HEK293T (cell line): ENCODE results near the gene TDP1.

ENCODE experiments used
- CTCF ChIA-PET: fragments of 350-600 bp; formaldehyde crosslinking; extraction: SDS; loops from one replicate; lab custom pipeline; 2021; ENCODE audit warnings: antibody characterized with exemption, inconsistent platforms; lab: Yijun Ruan, JAX
- POLR2A ChIA-PET: fragments of 350-600 bp; formaldehyde crosslinking; extraction: SDS; loops from one replicate; lab custom pipeline; 2020; ENCODE audit warnings: antibody characterized with exemption, inconsistent platforms; lab: Yijun Ruan, JAX
- DNase-seq: peaks from one replicate; pipeline ENCODE4 v3.0.0; 2012; ENCODE audit warnings: mixed read lengths; ENCODE audit errors: extremely low spot score
- ARNT ChIP-seq: fragments of 450-650 bp; IDR thresholded peaks from 2 replicates; pipeline ENCODE4 v1.6.1; 2017; ENCODE audit warnings: mild to moderate bottlenecking
- BHLHE40 ChIP-seq: fragments of 450-650 bp; IDR thresholded peaks from 2 replicates; pipeline ENCODE4 v1.6.1; 2016; ENCODE audit warnings: mild to moderate bottlenecking, moderate library complexity, borderline replicate concordance
- CTBP1 ChIP-seq: fragments of 450-650 bp; IDR thresholded peaks from 2 replicates; pipeline ENCODE4 v1.6.1; 2016; ENCODE audit warnings: borderline replicate concordance
- ELF4 ChIP-seq: fragments of 450-650 bp; IDR thresholded peaks from 2 replicates; pipeline ENCODE4 v1.6.1; 2017; ENCODE audit warnings: antibody characterized with exemption
- FOXA1 ChIP-seq: fragments of 450-650 bp; IDR thresholded peaks from 2 replicates; pipeline ENCODE4 v1.6.1; 2016; ENCODE audit warnings: mild to moderate bottlenecking
- FOXK2 ChIP-seq: fragments of 450-650 bp; IDR thresholded peaks from 2 replicates; pipeline ENCODE4 v1.6.1; 2016; ENCODE audit warnings: mild to moderate bottlenecking
- FOXM1 ChIP-seq: fragments of 450-650 bp; IDR thresholded peaks from 2 replicates; pipeline ENCODE4 v1.6.1; 2017; ENCODE audit warnings: mild to moderate bottlenecking, borderline replicate concordance
- HDGF ChIP-seq: fragments of 450-650 bp; IDR thresholded peaks from 2 replicates; pipeline ENCODE4 v1.6.1; 2017; ENCODE audit warnings: antibody characterized with exemption, borderline replicate concordance
- L3MBTL2 ChIP-seq: fragments of 450-650 bp; conservative IDR thresholded peaks from 2 replicates; pipeline ENCODE4 v1.6.1; 2016; ENCODE audit warnings: mild to moderate bottlenecking
- LEF1 ChIP-seq: fragments of 450-650 bp; IDR thresholded peaks from 2 replicates; pipeline ENCODE4 v1.6.1; 2017; ENCODE audit warnings: mild to moderate bottlenecking, borderline replicate concordance
- NFRKB ChIP-seq: fragments of 450-650 bp; IDR thresholded peaks from 2 replicates; pipeline ENCODE4 v1.6.1; 2016; ENCODE audit warnings: mild to moderate bottlenecking, moderate library complexity
- SP1 ChIP-seq: fragments of 450-650 bp; IDR thresholded peaks from 2 replicates; pipeline ENCODE4 v1.6.1; 2017
- SUZ12 ChIP-seq: fragments of 450-650 bp; IDR thresholded peaks from 2 replicates; pipeline ENCODE4 v1.6.1; 2016; ENCODE audit warnings: mild to moderate bottlenecking
- TARDBP ChIP-seq: fragments of 450-650 bp; IDR thresholded peaks from 2 replicates; pipeline ENCODE4 v1.6.1; 2016
- ZNF384 ChIP-seq: fragments of 450-650 bp; IDR thresholded peaks from 2 replicates; pipeline ENCODE4 v1.6.1; 2016

Gene TDP1

DNA sequence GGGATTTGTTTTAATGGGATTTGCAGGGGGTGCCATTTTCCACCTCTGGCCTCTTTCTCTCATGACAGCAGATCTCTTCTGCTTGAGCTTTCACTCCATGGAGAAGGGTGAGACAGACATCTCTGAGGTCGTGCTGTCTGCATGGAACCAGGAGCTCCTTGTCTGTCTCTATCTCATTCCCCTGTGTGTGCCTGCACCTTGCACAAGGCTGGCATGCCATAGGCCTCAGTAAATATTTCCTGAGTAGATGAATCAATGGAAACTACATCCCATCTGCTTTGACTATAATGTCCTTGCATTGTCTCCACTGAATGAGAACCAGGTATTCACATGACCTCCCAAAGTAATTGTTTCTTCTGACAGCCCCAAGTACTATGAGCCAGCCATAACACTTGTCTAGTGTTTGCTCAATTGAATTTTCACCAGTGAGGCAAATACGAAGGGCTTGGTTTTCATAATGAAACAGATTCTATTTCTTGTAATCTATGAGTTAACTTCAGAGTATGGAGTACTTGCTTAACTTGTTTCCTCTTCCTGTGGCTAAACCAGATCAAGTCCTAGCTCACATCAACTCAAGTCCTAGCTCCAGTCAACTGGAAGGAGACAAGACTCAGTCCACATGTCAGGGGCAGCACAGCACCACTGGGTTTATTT, 138.3 kb downstream of the TDP1 start:
- DNase-seq, result no peak
- POLR2A ChIA-PET, result no interaction called here
- CTCF ChIA-PET, result no interaction called here
- TF ChIP-seq LEF1, result no peak
- no peak for TF ChIP-seq FOXM1
- TF ChIP-seq ELF4, result no peak
- TF ChIP-seq BHLHE40, result no peak
- TF ChIP-seq SP1, result no peak
- no peak for TF ChIP-seq TARDBP
- TF ChIP-seq FOXA1, result no peak
- no peak for TF ChIP-seq SUZ12
- no peak for TF ChIP-seq CTBP1
- TF ChIP-seq ZNF384, result no peak
- no peak for TF ChIP-seq NFRKB
- no peak for TF ChIP-seq L3MBTL2
- TF ChIP-seq ARNT, result no peak
- TF ChIP-seq HDGF, result no peak
- TF ChIP-seq FOXK2, result no peak
